GM23338 (cell line): ENCODE data around the gene NTRK3. TPM values are rescaled to one million over a fixed set of nuclear protein-coding genes. Genes with fewer than 3 reads are reported as not detected.
A peak's percentile ranks its signal among the peaks of the same experiment; 100 is the strongest.

Experiments used
- ATAC-seq: fragments of 200-7000 bp; cut with Tn5 transposase; 3 replicates; pipeline ENCODE4 v1.9.1; 2020
- DNase-seq: peaks from one replicate; pipeline ENCODE4 v3.0.0-alpha.2; 2015; ENCODE audit warnings: low spot score
- H2AFZ ChIP-seq: fragments of 200-600 bp; sonication (generic); 2 replicates; pipeline ENCODE4 v1.8.0; 2016; ENCODE audit warnings: antibody characterized with exemption, mild to moderate bottlenecking, moderate library complexity
- H3F3A ChIP-seq: fragments of 200-600 bp; sonication (generic); replicated peaks from 2 replicates; pipeline ENCODE4 v1.8.0; 2017; ENCODE audit warnings: antibody characterized with exemption, mixed run types, low read depth
- H3K27ac ChIP-seq: fragments of 200-600 bp; sonication (generic); 2 replicates; pipeline ENCODE4 v1.6.1; 2016; ENCODE audit warnings: low read depth
- H3K27me3 ChIP-seq: fragments of 200-600 bp; sonication (generic); 2 replicates; pipeline ENCODE4 v1.8.0; 2016; ENCODE audit warnings: mild to moderate bottlenecking, mixed run types, moderate library complexity; ENCODE audit not compliant: insufficient read depth
- H3K36me3 ChIP-seq: fragments of 200-600 bp; sonication (generic); 2 replicates; pipeline ENCODE4 v1.8.0; 2016; ENCODE audit warnings: mild to moderate bottlenecking; ENCODE audit not compliant: insufficient read depth
- H3K4me1 ChIP-seq: fragments of 200-600 bp; sonication (generic); 2 replicates; pipeline ENCODE4 v1.8.0; 2016; ENCODE audit warnings: mild to moderate bottlenecking, moderate library complexity; ENCODE audit not compliant: insufficient read depth
- H3K4me2 ChIP-seq: fragments of 200-600 bp; sonication (generic); 2 replicates; pipeline ENCODE4 v1.7.1; 2017; ENCODE audit warnings: mixed run types
- H3K4me3 ChIP-seq: fragments of 200-600 bp; sonication (generic); 2 replicates; pipeline ENCODE4 v1.6.1; 2016; ENCODE audit warnings: mixed run types
- H3K79me2 ChIP-seq: fragments of 200-600 bp; sonication (generic); replicated peaks from 2 replicates; pipeline ENCODE4 v1.8.0; 2017; ENCODE audit warnings: mild to moderate bottlenecking; ENCODE audit not compliant: insufficient read depth
- H3K9me2 ChIP-seq: fragments of 200-600 bp; sonication (generic); 2 replicates; pipeline ENCODE4 v1.8.0; 2017; ENCODE audit not compliant: insufficient read depth
- H4K20me1 ChIP-seq: fragments of 200-600 bp; sonication (generic); replicated peaks from 2 replicates; pipeline ENCODE4 v1.8.0; 2017; ENCODE audit warnings: mild to moderate bottlenecking; ENCODE audit not compliant: insufficient read depth
- H3K27ac Mint-ChIP-seq: 2 replicates; pipeline ENCODE4 v1.8.0; 2020; ENCODE audit warnings: inconsistent platforms, mild to moderate bottlenecking, moderate library complexity, mixed read lengths
- H3K27me3 Mint-ChIP-seq: 3 replicates; pipeline ENCODE4 v1.8.0; 2022; ENCODE audit warnings: low read depth, mild to moderate bottlenecking, moderate library complexity, mixed read lengths, inconsistent platforms; ENCODE audit not compliant: insufficient read depth, poor library complexity
- H3K36me3 Mint-ChIP-seq: 3 replicates; pipeline ENCODE4 v1.8.0; 2021; ENCODE audit warnings: low read depth, mild to moderate bottlenecking, inconsistent platforms, moderate library complexity, mixed read lengths
- H3K4me1 Mint-ChIP-seq: 3 replicates; pipeline ENCODE4 v1.8.0; 2020; ENCODE audit warnings: mild to moderate bottlenecking, inconsistent platforms, mixed read lengths
- H3K4me3 Mint-ChIP-seq: 3 replicates; pipeline ENCODE4 v1.8.0; 2021; ENCODE audit warnings: moderate library complexity, mild to moderate bottlenecking, inconsistent platforms, mixed read lengths
- H3K9me3 Mint-ChIP-seq: 3 replicates; pipeline ENCODE4 v1.8.0; 2020; ENCODE audit warnings: moderate library complexity, mild to moderate bottlenecking, inconsistent platforms, mixed read lengths
- CTCF ChIP-seq, 2 experiments: fragments of 200-600 bp in 1 of 2; sonication (generic) in 1 of 2; conservative IDR thresholded peaks; 2 replicates each; pipeline versions ENCODE4 v1.5.1 to v1.6.1; 2016 to 2017; ENCODE audit warnings: antibody characterized with exemption in 2 of 2, low read depth in 2 of 2, mild to moderate bottlenecking in 2 of 2, moderate library complexity in 1 of 2
- ETS1 ChIP-seq: IDR thresholded peaks from 2 replicates; pipeline ENCODE4 v1.6.1; 2016; ENCODE audit warnings: antibody characterized with exemption
- EZH2phosphoT487 ChIP-seq: fragments of 200-600 bp; sonication (generic); IDR thresholded peaks from one replicate; pipeline ENCODE4 v1.8.1; 2018; ENCODE audit warnings: antibody characterized with exemption; ENCODE audit not compliant: unreplicated experiment
- JUNB ChIP-seq: IDR thresholded peaks from one replicate; pipeline ENCODE4 v1.6.1; 2016; ENCODE audit warnings: antibody characterized with exemption; ENCODE audit not compliant: unreplicated experiment
- REST ChIP-seq: IDR thresholded peaks from one replicate; pipeline ENCODE4 v1.6.1; 2018; ENCODE audit warnings: antibody characterized with exemption; ENCODE audit not compliant: unreplicated experiment
- STAT1 ChIP-seq: IDR thresholded peaks from one replicate; pipeline ENCODE4 v1.6.1; 2016; ENCODE audit warnings: antibody characterized with exemption; ENCODE audit not compliant: unreplicated experiment
- ZNF331 ChIP-seq: fragments of 250-450 bp; sonication (Bioruptor Pico); IDR thresholded peaks from 2 replicates; pipeline ENCODE4 v1.5.0; 2020; ENCODE audit warnings: low read depth, mild to moderate bottlenecking, moderate library complexity
- polyA plus RNA-seq: library from polyadenylated mRNA; unstranded; fragments of >200 nt; fragmentation: Nextera tagmentation; extraction: Ambion mirVana; gene quantifications from 2 replicates; pipeline ENCODE4 v1.2.1, GENCODE V29; 2016
- total RNA-seq: library from RNA; depleted of rRNA; stranded (reverse); fragments of >200 nt; shearing (Covaris generic); gene quantifications from 2 replicates; pipeline ENCODE4 v1.2.3, GENCODE V29; 2014

Gene NTRK3
- total and polyA plus RNA-seq, 2 experiments from 2014 or later, result 3.1 to 5.3 TPM

GRCh38 chr15:88003541-88004327, 252.8 kb downstream of the NTRK3 start:
- Mint-ChIP-seq H3K27me3 (no peaks in the 10 kb centered on the region), H3K27ac (no peak overlapping the region), H3K9me3 (peaks cover 2% of the 10 kb centered on the region; the same call in 1 of the 3 replicates), H3K36me3 (no peaks in the 10 kb centered on the region), H3K4me1 (no peaks in the 10 kb centered on the region), H3K4me3 (no peak overlapping the region)
- TF ChIP-seq STAT1, result no peak
- TF ChIP-seq EZH2phosphoT487, result no peak
- no peak for TF ChIP-seq ZNF331 (CRISPR knock-in tag)
- no peak for TF ChIP-seq REST
- peak; percentile 45 to 72 for TF ChIP-seq CTCF (conservative IDR thresholded peaks at IDR 0.05; ENCODE audit: low read depth in 2 of 2)
- Histone ChIP-seq H3K4me2 (no peak overlapping the region), H4K20me1 (no peaks in the 10 kb centered on the region), H3K9me2 (peaks cover 2% of the 10 kb centered on the region; the same call in 1 of the 2 replicates), H3K36me3 (no peaks in the 10 kb centered on the region), H3K27ac (no peak overlapping the region), H3K4me3 (no peak overlapping the region), H3K79me2 (no peaks in the 10 kb centered on the region), H3F3A (no peaks in the 10 kb centered on the region), H3K4me1 (no peaks in the 10 kb centered on the region), H2AFZ (no peak overlapping the region), H3K27me3 (no peaks in the 10 kb centered on the region)
- DNase-seq (peak; percentile 57), ATAC-seq (peak; percentile 87)

- no peaks in the 10 kb centered on the region for H3K27me3 Mint-ChIP-seq
- Histone ChIP-seq H3K4me2 (no peak overlapping the region), H3K9me2 (no peaks in the 10 kb centered on the region; the same call in 1 of the 2 replicates), H3K36me3 (no peaks in the 10 kb centered on the region), H3K4me1 (no peaks in the 10 kb centered on the region), H4K20me1 (no peaks in the 10 kb centered on the region), H3K27me3 (no peaks in the 10 kb centered on the region), H3F3A (no peaks in the 10 kb centered on the region), H3K4me3 (no peak overlapping the region), H3K79me2 (no peaks in the 10 kb centered on the region), H3K27ac (no peak overlapping the region), H2AFZ (no peak overlapping the region)
- ATAC-seq, result no peak
- DNase-seq, result no peak
- no peaks in the 10 kb centered on the region for H3K4me1 Mint-ChIP-seq
- H3K36me3 Mint-ChIP-seq, result no peaks in the 10 kb centered on the region
- H3K27ac Mint-ChIP-seq, result no peak overlapping the region
- peaks cover 2% of the 10 kb centered on the region; the same call in 1 of the 3 replicates for H3K9me3 Mint-ChIP-seq
- no peak overlapping the region for H3K4me3 Mint-ChIP-seq
- TF ChIP-seq ETS1 (no peak), EZH2phosphoT487 (no peak), JUNB (no peak), CTCF (conservative IDR thresholded peaks at IDR 0.05; ENCODE audit: low read depth in 2 of 2) (no peak)
Measured at GRCh38 chr15:88002706-88003105, 253.8 kb downstream of the NTRK3 start.
